Activated naive CD8-positive, alpha-beta T cell treated with anti-CD3 and anti-CD28 coated beads, Interleukin-2, amount 10 ng/mL, durations not matched to agents 7 days and 5 days (primary cell): ENCODE data around the gene UFSP2. TPM values are rescaled to one million over a fixed set of nuclear protein-coding genes. Genes with fewer than 3 reads are reported as not detected.

Experiments
- ATAC-seq: fragments of 150-1000 bp; cut with Tn5 transposase; one replicate; pipeline ENCODE4 v1.10.0; 2021; ENCODE audit warnings: low read depth, moderate library complexity
- POLR2A ChIA-PET: fragments of 350-600 bp; sonication (Branson Sonifier 250); formaldehyde crosslinking; loops from one replicate; lab custom pipeline; 2021; ENCODE audit warnings: antibody characterized with exemption; lab: Charles Lee
- DNase-seq: peaks from one replicate; pipeline ENCODE4 v3.0.0; 2021
- H3K27ac Mint-ChIP-seq: one replicate; pipeline ENCODE4 v1.8.0; 2022; ENCODE audit warnings: mild to moderate bottlenecking, mixed read lengths
- H3K27me3 Mint-ChIP-seq: one replicate; pipeline ENCODE4 v1.8.0; 2022; ENCODE audit warnings: mild to moderate bottlenecking, moderate library complexity, mixed read lengths
- H3K36me3 Mint-ChIP-seq: one replicate; pipeline ENCODE4 v1.8.0; 2021; ENCODE audit warnings: mild to moderate bottlenecking, mixed read lengths
- H3K4me1 Mint-ChIP-seq: one replicate; pipeline ENCODE4 v1.8.0; 2021; ENCODE audit warnings: mixed read lengths
- H3K4me3 Mint-ChIP-seq: one replicate; pipeline ENCODE4 v1.8.0; 2022; ENCODE audit warnings: mild to moderate bottlenecking, moderate library complexity, mixed read lengths
- H3K9me3 Mint-ChIP-seq: one replicate; pipeline ENCODE4 v1.8.0; 2021; ENCODE audit warnings: mixed read lengths
- total RNA-seq, 2 experiments: library from RNA; stranded (reverse); gene quantifications; one replicate each; pipeline ENCODE4 v1.2.3, GENCODE V29; 2021

UFSP2 gene
- total RNA-seq, 2 experiments from 2014 or later = 19.8 to 24.1 TPM

GRCh38 chr4:185390941-185391340 lies 34.8 kb downstream of the UFSP2 start:
- Mint-ChIP-seq H3K9me3 (no peaks in the 10 kb centered on the region), H3K36me3 (peaks cover 5% of the 10 kb centered on the region), H3K27me3 (no peaks in the 10 kb centered on the region), H3K27ac (no peak overlapping the region), H3K4me1 (peaks cover 13% of the 10 kb centered on the region), H3K4me3 (no peak overlapping the region)
- POLR2A ChIA-PET = no interaction called here
- ATAC-seq (no peak), DNase-seq (no peak)

DNA sequence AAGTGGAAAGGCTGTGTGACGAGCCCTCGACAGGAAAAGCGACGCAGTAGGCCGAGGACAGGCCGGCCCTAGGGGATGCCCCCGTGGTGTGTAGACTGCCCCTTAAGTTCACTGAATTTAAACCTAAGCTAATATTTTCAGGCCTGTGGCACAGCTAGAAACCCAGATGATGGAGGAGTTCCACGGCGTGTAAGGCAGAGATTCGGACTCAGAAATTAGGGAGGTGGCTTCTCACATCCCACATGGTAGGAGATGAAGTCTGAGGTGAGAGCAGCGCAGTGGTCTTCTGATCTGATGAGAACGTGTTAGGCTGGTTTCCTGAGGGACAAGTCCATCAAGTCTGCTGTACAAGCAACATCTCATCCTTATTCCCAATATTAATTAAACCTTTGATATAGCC lies 37.8 kb downstream of the UFSP2 start:
- DNase-seq (no peak), ATAC-seq (no peak)
- Mint-ChIP-seq H3K36me3 (peaks cover 11% of the 10 kb centered on the region), H3K27ac (no peak overlapping the region), H3K27me3 (no peaks in the 10 kb centered on the region), H3K4me3 (no peak overlapping the region), H3K4me1 (peaks cover 15% of the 10 kb centered on the region), H3K9me3 (no peaks in the 10 kb centered on the region)
- POLR2A ChIA-PET = no interaction called here

GRCh38 chr4:185384930-185385331 lies 40.8 kb downstream of the UFSP2 start:
- Mint-ChIP-seq H3K27ac (peak overlapping the region; percentile 33), H3K4me1 (peaks cover 15% of the 10 kb centered on the region), H3K27me3 (no peaks in the 10 kb centered on the region), H3K9me3 (peaks cover 3% of the 10 kb centered on the region), H3K36me3 (peaks cover 10% of the 10 kb centered on the region), H3K4me3 (peak overlapping the region; percentile 70)
- POLR2A ChIA-PET = no interaction called here
- ATAC-seq (no peak), DNase-seq (no peak)

GRCh38 chr4:185384061-185384460 lies 41.7 kb downstream of the UFSP2 start:
- Mint-ChIP-seq H3K27ac (no peak overlapping the region), H3K9me3 (peaks cover 3% of the 10 kb centered on the region), H3K27me3 (no peaks in the 10 kb centered on the region), H3K4me1 (peaks cover 15% of the 10 kb centered on the region), H3K4me3 (no peak overlapping the region), H3K36me3 (peaks cover 10% of the 10 kb centered on the region)
- POLR2A ChIA-PET = no interaction called here
- DNase-seq (no peak), ATAC-seq (no peak)

- Mint-ChIP-seq H3K4me3 (no peak overlapping the region), H3K4me1 (peaks cover 15% of the 10 kb centered on the region), H3K36me3 (peaks cover 10% of the 10 kb centered on the region), H3K27ac (no peak overlapping the region), H3K27me3 (no peaks in the 10 kb centered on the region), H3K9me3 (peaks cover 3% of the 10 kb centered on the region)
- POLR2A ChIA-PET = no interaction called here
- DNase-seq = no peak
- ATAC-seq = no peak
Measured at GRCh38 chr4:185383451-185383850, 42.3 kb downstream of the UFSP2 start.

DNA sequence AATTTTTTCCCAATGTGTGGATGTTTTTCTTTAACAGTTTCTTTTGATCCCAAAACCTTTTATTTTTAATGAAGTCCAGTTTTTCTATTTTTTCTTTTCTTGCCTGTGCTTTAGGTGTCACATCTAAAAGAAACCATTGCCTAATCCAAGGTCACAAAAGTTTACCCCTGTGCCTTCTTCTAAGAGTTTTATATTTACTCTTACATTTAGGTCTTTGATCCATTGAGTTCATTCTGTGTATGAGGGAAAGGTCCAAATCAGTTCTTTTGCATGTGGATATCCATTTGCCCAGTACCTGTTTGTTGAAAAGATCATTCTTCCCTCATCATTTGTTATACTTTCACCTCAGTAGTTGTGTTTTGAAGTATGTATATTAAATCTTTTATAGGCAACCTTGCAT lies 43.0 kb downstream of the UFSP2 start:
- ATAC-seq (no peak), DNase-seq (no peak)
- peaks cover 3% of the 10 kb centered on the region for H3K9me3 Mint-ChIP-seq
- H3K27ac Mint-ChIP-seq = no peak overlapping the region
- no peak overlapping the region for H3K4me3 Mint-ChIP-seq
- no peaks in the 10 kb centered on the region for H3K27me3 Mint-ChIP-seq
- POLR2A ChIA-PET = no interaction called here
- peaks cover 10% of the 10 kb centered on the region for H3K36me3 Mint-ChIP-seq
- peaks cover 15% of the 10 kb centered on the region for H3K4me1 Mint-ChIP-seq

DNA sequence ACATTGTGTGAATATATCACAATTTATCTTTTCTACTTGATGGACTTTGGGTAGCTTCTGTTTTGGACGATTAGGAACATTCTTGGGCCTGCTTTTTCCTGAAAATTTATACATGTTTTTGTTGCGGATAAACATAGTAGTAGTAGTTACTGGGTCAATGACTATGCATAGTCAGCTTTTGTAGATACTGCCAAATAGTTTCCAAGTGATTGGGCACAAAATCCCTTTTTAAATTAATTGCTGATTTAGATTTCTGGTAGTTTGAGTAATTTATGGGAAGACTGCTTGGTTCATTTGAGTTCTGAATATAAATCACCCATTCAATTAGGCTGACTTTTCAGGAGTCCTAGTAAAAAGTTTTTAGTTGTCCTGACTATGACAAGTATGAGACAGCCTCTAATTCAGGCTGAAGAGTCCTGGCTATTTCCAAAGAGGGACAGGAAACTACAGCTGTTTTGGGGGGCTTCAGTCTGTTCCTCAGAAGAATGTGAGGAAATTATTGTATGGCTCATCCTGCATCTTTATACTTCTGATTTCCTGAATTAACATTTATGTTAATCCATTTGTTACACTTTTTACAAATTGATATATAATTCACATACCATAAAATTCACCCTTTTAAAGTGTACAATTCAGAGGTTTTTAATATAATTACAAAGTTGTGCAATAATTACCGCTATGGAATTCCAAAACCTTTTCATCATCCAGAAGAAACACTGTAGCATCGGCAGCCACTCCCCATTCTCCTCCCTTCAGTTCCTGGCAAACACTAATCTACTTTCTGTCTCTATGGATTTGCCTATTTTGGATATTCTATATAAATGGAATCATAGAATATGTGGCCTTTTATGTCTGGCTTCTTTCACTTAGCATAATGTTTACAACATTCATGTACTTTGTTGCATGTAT lies 44.2 kb downstream of the UFSP2 start:
- H3K4me1 Mint-ChIP-seq = peaks cover 15% of the 10 kb centered on the region
- DNase-seq (no peak), ATAC-seq (no peak)
- POLR2A ChIA-PET = no interaction called here
- H3K27me3 Mint-ChIP-seq = no peaks in the 10 kb centered on the region
- H3K36me3 Mint-ChIP-seq = peaks cover 10% of the 10 kb centered on the region
- no peak overlapping the region for H3K4me3 Mint-ChIP-seq
- no peak overlapping the region for H3K27ac Mint-ChIP-seq
- peaks cover 3% of the 10 kb centered on the region for H3K9me3 Mint-ChIP-seq

DNA sequence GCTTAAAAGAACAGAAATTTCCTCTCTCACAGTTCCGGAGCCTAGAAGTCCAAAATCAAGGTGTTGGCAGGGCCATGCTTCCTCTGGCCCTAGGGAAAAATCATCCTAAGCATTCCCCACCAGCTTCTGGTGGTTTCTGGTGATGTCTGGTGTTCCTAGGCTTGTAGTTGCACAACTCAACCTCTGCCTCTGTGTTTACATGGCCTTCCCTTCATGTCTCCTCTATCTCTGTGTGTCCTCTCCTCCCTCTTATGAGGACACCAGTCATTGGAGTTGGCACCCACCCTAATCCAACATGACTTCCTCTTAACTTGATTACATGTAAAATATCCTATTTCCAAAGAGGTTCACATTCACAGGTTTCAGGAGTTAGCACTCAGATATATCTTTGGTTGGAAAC lies 45.4 kb downstream of the UFSP2 start:
- Mint-ChIP-seq H3K4me1 (peaks cover 10% of the 10 kb centered on the region), H3K4me3 (no peak overlapping the region), H3K27ac (no peak overlapping the region), H3K27me3 (no peaks in the 10 kb centered on the region), H3K36me3 (peaks cover 11% of the 10 kb centered on the region), H3K9me3 (peaks cover 3% of the 10 kb centered on the region)
- no peak for DNase-seq
- ATAC-seq = no peak
- POLR2A ChIA-PET = no interaction called here

GRCh38 chr4:185379326-185380295 lies 46.2 kb downstream of the UFSP2 start:
- no peak for ATAC-seq
- no peak overlapping the region for H3K4me3 Mint-ChIP-seq
- H3K9me3 Mint-ChIP-seq = peaks cover 3% of the 10 kb centered on the region
- H3K27me3 Mint-ChIP-seq = no peaks in the 10 kb centered on the region
- peaks cover 11% of the 10 kb centered on the region for H3K36me3 Mint-ChIP-seq
- H3K4me1 Mint-ChIP-seq = peaks cover 3% of the 10 kb centered on the region
- DNase-seq = no peak
- no peak overlapping the region for H3K27ac Mint-ChIP-seq
- POLR2A ChIA-PET = no interaction called here

DNA sequence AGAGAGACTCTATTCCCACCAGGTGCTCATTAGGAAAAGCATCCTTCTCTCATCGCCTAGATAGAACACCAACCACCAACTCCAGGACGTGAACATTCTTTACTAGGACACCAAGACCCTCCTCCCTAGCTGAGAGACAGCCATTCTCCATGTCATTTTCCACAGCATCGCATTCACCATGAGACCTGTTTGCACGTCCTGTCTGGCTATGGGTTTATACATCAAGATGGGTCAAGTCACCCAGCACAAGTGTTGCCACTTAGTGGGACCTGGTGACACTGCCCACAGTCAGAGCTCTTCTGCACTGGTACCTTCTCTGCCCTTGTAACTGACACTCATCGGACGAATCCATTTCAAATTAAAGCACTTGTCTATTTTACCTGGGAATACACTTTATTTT lies 47.5 kb downstream of the UFSP2 start:
- no peaks in the 10 kb centered on the region for H3K4me1 Mint-ChIP-seq
- no peak for ATAC-seq
- no peak for DNase-seq
- no peak overlapping the region for H3K4me3 Mint-ChIP-seq
- H3K9me3 Mint-ChIP-seq = peaks cover 3% of the 10 kb centered on the region
- no peaks in the 10 kb centered on the region for H3K27me3 Mint-ChIP-seq
- H3K36me3 Mint-ChIP-seq = peaks cover 3% of the 10 kb centered on the region
- POLR2A ChIA-PET = no interaction called here
- H3K27ac Mint-ChIP-seq = no peak overlapping the region

GRCh38 chr4:185374573-185374972 lies 51.2 kb downstream of the UFSP2 start:
- H3K36me3 Mint-ChIP-seq = peaks cover 3% of the 10 kb centered on the region
- POLR2A ChIA-PET = no interaction called here

DNA sequence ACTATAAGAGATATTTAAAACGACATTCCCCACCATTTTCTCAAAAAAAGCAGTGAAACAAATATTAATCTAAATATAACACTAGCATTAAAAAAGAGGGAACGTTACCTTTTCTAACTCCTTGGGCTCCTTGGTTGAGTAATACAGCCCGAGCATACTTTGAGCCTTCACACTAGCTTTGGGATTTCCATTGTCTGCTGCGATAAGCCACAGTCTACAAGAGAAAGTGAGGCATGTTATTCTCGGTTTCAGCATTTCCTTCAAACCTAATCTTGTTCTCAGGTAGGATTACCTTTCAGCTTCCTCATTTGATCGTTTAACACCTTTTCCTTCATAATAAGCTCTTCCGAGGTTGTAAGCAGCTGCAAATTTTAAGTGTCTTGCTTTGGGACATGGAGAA lies 51.7 kb downstream of the UFSP2 start:
- POLR2A ChIA-PET = no interaction called here
- no peak overlapping the region for H3K4me3 Mint-ChIP-seq
- ATAC-seq (no peak), DNase-seq (no peak)
- no peaks in the 10 kb centered on the region for H3K27me3 Mint-ChIP-seq
- H3K9me3 Mint-ChIP-seq = no peaks in the 10 kb centered on the region
- H3K36me3 Mint-ChIP-seq = peaks cover 3% of the 10 kb centered on the region
- H3K27ac Mint-ChIP-seq = no peak overlapping the region
- H3K4me1 Mint-ChIP-seq = no peaks in the 10 kb centered on the region

More at GRCh38 chr4:185374573-185374972, 51.2 kb downstream of the UFSP2 start:
- H3K4me3 Mint-ChIP-seq = no peak overlapping the region
- no peaks in the 10 kb centered on the region for H3K9me3 Mint-ChIP-seq
- no peaks in the 10 kb centered on the region for H3K4me1 Mint-ChIP-seq
- no peaks in the 10 kb centered on the region for H3K27me3 Mint-ChIP-seq
- ATAC-seq (no peak), DNase-seq (no peak)
- H3K27ac Mint-ChIP-seq = no peak overlapping the region

DNA sequence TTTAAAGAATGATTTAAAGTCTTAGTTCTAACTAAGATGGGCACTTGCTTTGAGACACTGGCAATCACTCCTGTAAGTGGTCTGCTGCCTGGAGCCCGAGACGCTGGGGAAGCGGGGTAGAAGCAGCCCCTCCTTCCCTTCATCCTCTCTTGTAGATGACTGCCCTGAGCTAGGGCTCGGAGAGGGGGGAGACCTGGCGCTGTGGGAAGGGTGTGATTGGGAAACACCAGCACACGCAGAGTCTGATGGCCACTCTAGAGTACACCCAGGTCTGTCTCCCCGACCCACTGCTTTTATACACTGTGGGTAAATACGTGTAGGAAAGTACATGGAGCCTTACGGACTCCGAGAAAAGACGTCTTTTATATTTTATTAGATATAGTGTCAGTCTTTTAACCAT lies 54.1 kb downstream of the UFSP2 start:
- H3K4me1 Mint-ChIP-seq = no peaks in the 10 kb centered on the region
- POLR2A ChIA-PET = no interaction called here
- no peak for DNase-seq

More for the DNA sequence above, 54.1 kb downstream of the UFSP2 start:
- Mint-ChIP-seq H3K27ac (no peak overlapping the region), H3K27me3 (no peaks in the 10 kb centered on the region), H3K9me3 (no peaks in the 10 kb centered on the region), H3K4me3 (no peak overlapping the region), H3K36me3 (peaks cover 3% of the 10 kb centered on the region)
- ATAC-seq = no peak
